ENCODE data around the gene CLCN3. TPM values are rescaled to one million over a fixed set of nuclear protein-coding genes. Genes with fewer than 3 reads are reported as not detected.

Gene CLCN3
- polyA plus RNA-seq, 3 donors, result 5.3 to 7.8 (median 5.4) TPM

- H3K4me1 ChIP-seq (ENCODE audit: control insufficient read depth in 1 of 2, insufficient read depth in 2 of 2, low read length in 2 of 2), result peaks cover 11 to 13% of the 10 kb centered on the region in 2 donors
- H3K27ac Mint-ChIP-seq, result no peak overlapping the region
- no peak overlapping the region for H3K4me3 ChIP-seq (replicated peaks in 1 of 3; ENCODE audit: low read depth in 2 of 3, low read length in 3 of 3)
- no peaks in the 10 kb centered on the region for H4K20me1 ChIP-seq (ENCODE audit: insufficient read depth, low read length)
- H3K9ac ChIP-seq (ENCODE audit: insufficient read depth, low read length, poor library complexity, severe bottlenecking), result no peak overlapping the region
- WGBS (ENCODE audit: insufficient coverage), result 100% methylated on average over 1 of the region's 2 CpGs
- H3K4me2 ChIP-seq (replicated peaks; ENCODE audit: extremely low read depth, low read length, poor library complexity, severe bottlenecking), result no peak overlapping the region
- peaks cover 14% of the 10 kb centered on the region for H3K4me1 Mint-ChIP-seq
- no peaks in the 10 kb centered on the region for H3K36me3 ChIP-seq (replicated peaks in 1 of 2; ENCODE audit: control insufficient read depth in 1 of 2, insufficient read depth in 2 of 2, low read length in 2 of 2)
- peaks cover 6 to 18% of the 10 kb centered on the region in 2 donors for H3K36me3 Mint-ChIP-seq
- H3K9me3 Mint-ChIP-seq, result no peaks in the 10 kb centered on the region
- H3K79me2 ChIP-seq (ENCODE audit: insufficient read depth, low read length), result peaks cover 1% of the 10 kb centered on the region
- H3K4me3 Mint-ChIP-seq, result no peak overlapping the region
- intact Hi-C loops (cut with micrococcal nuclease), result no loop called here
- no peak overlapping the region for H3K27ac ChIP-seq (ENCODE audit: low read depth in 1 of 2, low read length in 2 of 2)
- DNase-seq, result no peak
- no peaks in the 10 kb centered on the region for H3K9me3 ChIP-seq (replicated peaks in 1 of 2; ENCODE audit: control insufficient read depth in 1 of 2, insufficient read depth in 1 of 2, low read length in 2 of 2)
- H3K27me3 ChIP-seq (ENCODE audit: control insufficient read depth in 2 of 2, insufficient read depth in 2 of 2, low read length in 2 of 2), result no peaks in the 10 kb centered on the region
- H2AFZ ChIP-seq (ENCODE audit: insufficient read depth, low read depth, low read length, poor library complexity, severe bottlenecking), result no peak overlapping the region
- H3K27me3 Mint-ChIP-seq (ENCODE audit: low read depth in 3 of 3), result no peaks in the 10 kb centered on the region
- TF ChIP-seq CTCF (IDR thresholded peaks at IDR 0.05), result no peak
Measured at GRCh38 chr4:169663831-169664230, 43.5 kb downstream of the CLCN3 start.

- no peak for DNase-seq
- Histone ChIP-seq H3K9ac (ENCODE audit: insufficient read depth, low read length, poor library complexity, severe bottlenecking) (no peak overlapping the region), H2AFZ (ENCODE audit: insufficient read depth, low read depth, low read length, poor library complexity, severe bottlenecking) (no peak overlapping the region), H3K4me2 (replicated peaks; ENCODE audit: extremely low read depth, low read length, poor library complexity, severe bottlenecking) (no peak overlapping the region), H4K20me1 (ENCODE audit: insufficient read depth, low read length) (no peaks in the 10 kb centered on the region), H3K36me3 (replicated peaks in 1 of 2; ENCODE audit: control insufficient read depth in 1 of 2, insufficient read depth in 2 of 2, low read length in 2 of 2) (no peaks in the 10 kb centered on the region), H3K27ac (ENCODE audit: low read depth in 1 of 2, low read length in 2 of 2) (no peak overlapping the region), H3K27me3 (ENCODE audit: control insufficient read depth in 2 of 2, insufficient read depth in 2 of 2, low read length in 2 of 2) (no peaks in the 10 kb centered on the region), H3K9me3 (replicated peaks in 1 of 2; ENCODE audit: control insufficient read depth in 1 of 2, insufficient read depth in 1 of 2, low read length in 2 of 2) (no peaks in the 10 kb centered on the region), H3K79me2 (ENCODE audit: insufficient read depth, low read length) (no peaks in the 10 kb centered on the region), H3K4me3 (replicated peaks in 1 of 3; ENCODE audit: low read depth in 2 of 3, low read length in 3 of 3) (no peak overlapping the region), H3K4me1 (ENCODE audit: control insufficient read depth in 1 of 2, insufficient read depth in 2 of 2, low read length in 2 of 2) (peaks cover 6 to 9% of the 10 kb centered on the region in 2 donors)
- Mint-ChIP-seq H3K4me3 (no peak overlapping the region), H3K9me3 (no peaks in the 10 kb centered on the region), H3K27ac (no peak overlapping the region), H3K27me3 (ENCODE audit: low read depth in 3 of 3) (no peaks in the 10 kb centered on the region), H3K4me1 (peaks cover 12% of the 10 kb centered on the region), H3K36me3 (peaks cover 6 to 21% of the 10 kb centered on the region in 2 donors)
- 10% methylated on average over 2 of the region's 4 CpGs for WGBS (ENCODE audit: insufficient coverage)
- intact Hi-C loops (cut with micrococcal nuclease), result no loop called here
- TF ChIP-seq CTCF (IDR thresholded peaks at IDR 0.05), result no peak
Measured at GRCh38 chr4:169664615-169665014, 44.2 kb downstream of the CLCN3 start.

Measured in CD14-positive monocyte (primary cell).